Spleen (tissue), 7 donors: ENCODE data around the gene MYL1.

Experiments used
- CTCF ChIP-seq, 11 experiments: fragments of 200-600 bp in 7 of 11; fragments of 450-650 bp in 4 of 11; sonication (generic) in 4 of 11; IDR thresholded peaks in 8 of 11; conservative IDR thresholded peaks in 3 of 11; 1 replicate in 7 of 11; 2 replicates in 4 of 11; pipeline versions ENCODE4 v1.4.0 to v1.8.0; 2016 to 2021; ENCODE audit warnings: antibody characterized with exemption in 11 of 11, inconsistent platforms in 4 of 11, mild to moderate bottlenecking in 1 of 11
- POLR2A ChIP-seq, 3 donors: fragments of 450-650 bp; IDR thresholded peaks; one replicate each; pipeline ENCODE4 v1.5.1; 2017; ENCODE audit warnings: antibody characterized with exemption in 3 of 3, mild to moderate bottlenecking in 1 of 3
- POLR2AphosphoS5 ChIP-seq, 3 donors: sonication (generic); formaldehyde crosslinking; IDR thresholded peaks; one replicate each; pipeline ENCODE4 v1.5.1; 2017; ENCODE audit warnings: antibody characterized with exemption in 3 of 3
- donor health status: DM: no; HTN: no; CAD: no; lungs with moderate emphysema.
- donor health status: DM: no; HTN: no; CAD: no.
- donor health status: DM: no; HTN: no; CAD: no.

- TF ChIP-seq CTCF (IDR thresholded peaks at IDR 0.05 in 8 of 11, conservative IDR thresholded peaks at IDR 0.05 in 3 of 11) (no peak), POLR2AphosphoS5 (IDR thresholded peaks at IDR 0.05) (no peak), POLR2A (IDR thresholded peaks at IDR 0.05) (no peak)
These were observed 55.3 kb downstream of the MYL1 start for GRCh38 chr2:210259687-210260086.
